Skin epidermis (tissue), 12 donors: Measurements from ENCODE around the gene HFM1.
A peak's percentile ranks its signal among the peaks of the same experiment; 100 is the strongest.
"Not testable (repeated sequence)": the region's sequence is repeated elsewhere in the genome, so short reads cannot be mapped to it uniquely, and the experiment has no call there.

Experiments used
- H3K27ac ChIP-seq, 21 experiments: fragments of 200-600 bp; sonication (generic) in 11 of 21; one replicate each; pipeline ENCODE4 v1.5.0; 2020; ENCODE audit warnings: mild to moderate bottlenecking in 3 of 21, inconsistent platforms in 2 of 21, moderate library complexity in 2 of 21
- H3K4me3 ChIP-seq, 7 experiments: fragments of 200-600 bp; sonication (generic) in 2 of 7; one replicate each; pipeline ENCODE4 v1.5.0; 2020; ENCODE audit warnings: inconsistent platforms in 2 of 7, mild to moderate bottlenecking in 2 of 7, moderate library complexity in 1 of 7

The HFM1 gene

GRCh38 chr1:91374086-91374485 lies 30.6 kb downstream of the HFM1 start:
- no peak overlapping the region for H3K4me3 ChIP-seq
- H3K27ac ChIP-seq = no peak overlapping the region

- H3K27ac ChIP-seq, H3K4me3 ChIP-seq: not testable (repeated sequence)
These were observed 32.4 kb downstream of the HFM1 start for GRCh38 chr1:91372230-91372629.

- Histone ChIP-seq H3K27ac (no peak overlapping the region), H3K4me3 (no peak overlapping the region)
These were observed 55.1 kb downstream of the HFM1 start for GRCh38 chr1:91349524-91349923.

GRCh38 chr1:91346824-91347223 lies 57.8 kb downstream of the HFM1 start:
- Histone ChIP-seq H3K27ac (no peak overlapping the region), H3K4me3 (no peak overlapping the region)

GRCh38 chr1:91345395-91346005 lies 59.1 kb downstream of the HFM1 start:
- no peak overlapping the region for H3K4me3 ChIP-seq
- no peak overlapping the region for H3K27ac ChIP-seq

- H3K4me3 ChIP-seq = no peak overlapping the region
- no peak overlapping the region for H3K27ac ChIP-seq
These were observed 66.1 kb downstream of the HFM1 start for GRCh38 chr1:91338501-91338900.

- H3K4me3 ChIP-seq = no peak overlapping the region
- no peak overlapping the region for H3K27ac ChIP-seq
These were observed 69.0 kb downstream of the HFM1 start for GRCh38 chr1:91335603-91336002.

- H3K4me3 ChIP-seq = no peak overlapping the region
- H3K27ac ChIP-seq = no peak overlapping the region
These were observed 69.8 kb downstream of the HFM1 start for GRCh38 chr1:91334856-91335255.

GRCh38 chr1:91325456-91325855 lies 79.2 kb downstream of the HFM1 start:
- Histone ChIP-seq H3K27ac (no peak overlapping the region), H3K4me3 (no peak overlapping the region)

GRCh38 chr1:91314643-91315042 lies 90.0 kb downstream of the HFM1 start:
- no peak overlapping the region for H3K4me3 ChIP-seq
- H3K27ac ChIP-seq = no peak overlapping the region

- Histone ChIP-seq H3K27ac (no peak overlapping the region), H3K4me3 (no peak overlapping the region)
These were observed 93.0 kb downstream of the HFM1 start for GRCh38 chr1:91311672-91312071.

GRCh38 chr1:91308544-91308943 lies 96.1 kb downstream of the HFM1 start:
- H3K4me3 ChIP-seq = no peak overlapping the region
- no peak overlapping the region for H3K27ac ChIP-seq

GRCh38 chr1:91307784-91308409 lies 96.7 kb downstream of the HFM1 start:
- Histone ChIP-seq H3K27ac (no peak overlapping the region), H3K4me3 (no peak overlapping the region)

GRCh38 chr1:91303165-91303564 lies 101.5 kb downstream of the HFM1 start:
- H3K27ac ChIP-seq = no peak overlapping the region
- no peak overlapping the region for H3K4me3 ChIP-seq

GRCh38 chr1:91288843-91289553 lies 115.6 kb downstream of the HFM1 start:
- H3K27ac ChIP-seq, H3K4me3 ChIP-seq: not testable (repeated sequence)

GRCh38 chr1:91286962-91287317 lies 117.7 kb downstream of the HFM1 start:
- not testable (repeated sequence) for H3K4me3 ChIP-seq, H3K27ac ChIP-seq

- H3K4me3 ChIP-seq, H3K27ac ChIP-seq: not testable (repeated sequence)
These were observed 118.2 kb downstream of the HFM1 start for GRCh38 chr1:91286259-91286961.

GRCh38 chr1:91283421-91283726 lies 121.3 kb downstream of the HFM1 start:
- no peak overlapping the region for H3K4me3 ChIP-seq
- no peak overlapping the region for H3K27ac ChIP-seq

- peak overlapping the region in 1 of 21 experiments; percentile 27 for H3K27ac ChIP-seq
- H3K4me3 ChIP-seq = no peak overlapping the region
These were observed 121.8 kb downstream of the HFM1 start for GRCh38 chr1:91282695-91283420.

- no peak overlapping the region for H3K27ac ChIP-seq
- H3K4me3 ChIP-seq = no peak overlapping the region
These were observed 122.9 kb downstream of the HFM1 start for GRCh38 chr1:91281782-91282181.
